Sigmoid colon (tissue), 4 donors: ENCODE data around the gene FAM110C.

Experiments
- CTCF ChIP-seq, 4 experiments: fragments of 450-650 bp in 3 of 4; fragments of 200-600 bp in 1 of 4; IDR thresholded peaks; one replicate each; pipeline ENCODE4 v1.5.1; 2016 to 2019; ENCODE audit warnings: antibody characterized with exemption in 4 of 4, mild to moderate bottlenecking in 3 of 4, moderate library complexity in 2 of 4
- POLR2A ChIP-seq, 2 donors: fragments of 450-650 bp; IDR thresholded peaks; one replicate each; pipeline ENCODE4 v1.6.1; 2016; ENCODE audit warnings: antibody characterized with exemption in 2 of 2, mild to moderate bottlenecking in 2 of 2, moderate library complexity in 2 of 2
- POLR2AphosphoS5 ChIP-seq, 4 donors: sonication (generic); formaldehyde crosslinking; IDR thresholded peaks; one replicate each; pipeline ENCODE4 v1.6.1; 2017; ENCODE audit warnings: antibody characterized with exemption in 4 of 4

- TF ChIP-seq CTCF (IDR thresholded peaks at IDR 0.05), result no peak
- TF ChIP-seq POLR2A (IDR thresholded peaks at IDR 0.05), result peak in 1 of 2 donors; percentile 55
- no peak for TF ChIP-seq POLR2AphosphoS5 (IDR thresholded peaks at IDR 0.05)
These were observed 1.5 kb downstream of the FAM110C start for GRCh38 chr2:44748-45341.
